ENCODE results near the gene NEDD4L.

The NEDD4L gene

DNA sequence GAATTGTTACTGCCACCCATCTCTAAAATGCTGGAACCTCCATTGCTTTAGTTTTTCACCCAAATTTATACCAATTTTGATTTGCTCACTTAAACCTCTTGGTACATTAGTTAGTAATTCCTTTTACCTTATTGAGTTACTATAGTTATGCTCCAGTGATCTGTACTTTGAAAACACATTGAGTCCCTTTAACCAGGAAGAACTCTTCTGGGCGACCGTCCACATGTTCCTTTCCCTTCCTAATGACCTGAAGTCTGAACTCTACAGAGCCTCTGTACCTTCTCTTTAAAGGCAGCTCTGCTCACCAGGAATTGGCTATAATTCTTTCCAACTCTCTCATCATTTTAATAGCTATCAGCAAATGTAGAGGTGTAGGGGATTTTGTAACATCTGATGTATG lies 290.0 kb downstream of the NEDD4L start:
- H3K9me3 ChIP-seq: no peaks in the 10 kb centered on the region
- no peaks in the 10 kb centered on the region for H3K4me1 ChIP-seq
- no peak overlapping the region for H3K4me3 ChIP-seq (ENCODE audit: low read depth, low read length)
- no peaks in the 10 kb centered on the region for H3K36me3 ChIP-seq
- H3K27me3 ChIP-seq: no peaks in the 10 kb centered on the region
- DNase-seq: no peak
- no peak for TF ChIP-seq CTCF (IDR thresholded peaks at IDR 0.05; ENCODE audit: low read depth, low read length)

GRCh38 chr18:58335223-58335622 lies 291.2 kb downstream of the NEDD4L start:
- H3K4me3 ChIP-seq (ENCODE audit: low read depth, low read length): no peak overlapping the region
- no peaks in the 10 kb centered on the region for H3K4me1 ChIP-seq

DNA sequence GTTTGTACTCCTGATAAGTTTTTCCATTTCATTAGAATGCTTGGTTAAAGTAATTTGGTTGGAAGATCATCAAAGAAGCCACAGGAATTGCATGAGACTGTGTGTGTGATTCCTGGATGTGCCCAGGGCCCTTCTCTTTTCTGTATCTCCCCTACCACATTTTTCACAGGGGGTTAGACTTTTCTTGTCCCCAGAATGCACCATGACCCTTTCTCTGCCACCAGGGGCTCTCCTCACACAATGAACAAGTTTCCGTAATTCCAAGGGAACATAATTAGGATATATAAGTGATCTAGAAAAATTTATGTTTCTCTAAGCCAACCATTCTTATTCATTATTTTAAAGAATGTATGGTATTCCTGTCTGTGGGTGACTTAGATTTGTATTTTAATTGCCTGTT lies 291.8 kb downstream of the NEDD4L start:
- Histone ChIP-seq H3K9me3 (no peaks in the 10 kb centered on the region), H3K27me3 (no peaks in the 10 kb centered on the region), H3K4me1 (no peaks in the 10 kb centered on the region), H3K36me3 (no peaks in the 10 kb centered on the region), H3K4me3 (ENCODE audit: low read depth, low read length) (no peak overlapping the region)
- DNase-seq: no peak
- TF ChIP-seq CTCF (IDR thresholded peaks at IDR 0.05; ENCODE audit: low read depth, low read length): peak; percentile 27; the same call in 1 of the 2 replicates

More at GRCh38 chr18:58335223-58335622, 291.2 kb downstream of the NEDD4L start:
- TF ChIP-seq CTCF (IDR thresholded peaks at IDR 0.05; ENCODE audit: low read depth, low read length): no peak
- H3K27me3 ChIP-seq: no peaks in the 10 kb centered on the region
- H3K36me3 ChIP-seq: no peaks in the 10 kb centered on the region
- DNase-seq: no peak
- H3K9me3 ChIP-seq: no peaks in the 10 kb centered on the region

DNA sequence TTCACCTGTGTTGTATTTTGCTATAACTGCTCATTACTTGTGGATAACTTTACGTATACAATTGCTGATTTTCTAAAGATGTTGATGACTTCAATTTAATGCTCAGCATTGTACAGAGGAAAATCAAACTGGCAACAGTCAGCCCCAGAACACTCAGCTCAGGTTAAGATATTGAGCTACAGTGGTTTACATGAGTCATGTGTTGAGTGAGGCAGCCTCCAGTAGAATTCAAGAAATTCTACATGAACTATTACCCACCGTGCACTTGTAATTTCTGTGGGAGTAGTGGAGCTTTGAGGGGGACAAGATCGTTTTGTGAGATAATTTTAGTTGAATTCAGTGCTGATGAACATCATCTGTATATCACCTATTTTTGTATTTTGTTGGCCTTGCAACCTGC lies 292.6 kb downstream of the NEDD4L start:
- no peaks in the 10 kb centered on the region for H3K4me1 ChIP-seq
- no peak overlapping the region for H3K4me3 ChIP-seq (ENCODE audit: low read depth, low read length)
- no peaks in the 10 kb centered on the region for H3K27me3 ChIP-seq
- DNase-seq: no peak
- no peaks in the 10 kb centered on the region for H3K9me3 ChIP-seq
- no peak for TF ChIP-seq CTCF (IDR thresholded peaks at IDR 0.05; ENCODE audit: low read depth, low read length)
- H3K36me3 ChIP-seq: no peaks in the 10 kb centered on the region

DNA sequence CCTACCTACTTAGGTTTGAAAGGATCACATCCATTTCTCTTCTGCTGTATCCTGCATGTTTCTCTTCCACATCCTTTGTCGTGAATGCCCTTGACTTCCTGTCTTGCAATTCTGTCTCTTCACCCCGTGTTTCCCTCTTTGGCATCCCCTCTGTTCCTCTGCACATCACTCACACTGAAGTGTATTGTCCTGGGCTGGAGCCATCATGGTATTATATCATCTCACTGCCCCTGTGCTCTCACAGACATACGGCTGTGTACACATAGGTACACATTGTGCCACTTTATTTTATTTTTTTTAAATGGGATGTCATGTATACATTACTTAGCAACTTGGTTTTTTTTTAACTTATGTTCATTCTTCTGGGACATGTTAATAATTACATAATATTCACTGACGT lies 293.3 kb downstream of the NEDD4L start:
- Histone ChIP-seq H3K9me3 (no peaks in the 10 kb centered on the region), H3K4me1 (no peaks in the 10 kb centered on the region), H3K27me3 (no peaks in the 10 kb centered on the region), H3K4me3 (ENCODE audit: low read depth, low read length) (no peak overlapping the region), H3K36me3 (no peaks in the 10 kb centered on the region)
- DNase-seq: no peak
- no peak for TF ChIP-seq CTCF (IDR thresholded peaks at IDR 0.05; ENCODE audit: low read depth, low read length)

DNA sequence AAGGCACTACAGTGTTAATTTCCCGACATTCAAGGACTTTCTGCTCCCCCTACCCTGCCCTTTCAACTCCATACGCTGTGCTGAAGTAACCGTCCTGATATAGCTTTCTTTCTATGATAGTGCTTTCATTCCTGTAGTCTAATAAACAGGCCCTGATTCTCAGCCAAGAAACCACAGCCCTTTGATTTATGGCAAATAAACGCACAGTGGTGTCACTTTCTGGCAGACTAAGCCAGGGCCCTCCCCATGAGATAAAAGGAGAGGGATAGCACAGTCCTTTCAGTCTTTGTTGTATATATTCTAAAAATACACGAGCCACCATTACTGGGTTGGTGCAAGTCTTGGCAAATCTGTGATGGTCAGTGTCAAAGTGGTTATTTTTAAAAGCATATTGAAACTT lies 293.7 kb downstream of the NEDD4L start:
- Histone ChIP-seq H3K36me3 (no peaks in the 10 kb centered on the region), H3K4me1 (no peaks in the 10 kb centered on the region), H3K4me3 (ENCODE audit: low read depth, low read length) (no peak overlapping the region), H3K27me3 (no peaks in the 10 kb centered on the region), H3K9me3 (no peaks in the 10 kb centered on the region)
- DNase-seq: no peak
- no peak for TF ChIP-seq CTCF (IDR thresholded peaks at IDR 0.05; ENCODE audit: low read depth, low read length)
